Measurements from ENCODE around the gene DAP. TPM values are rescaled to one million over a fixed set of nuclear protein-coding genes. Genes with fewer than 3 reads are reported as not detected.

DAP gene
- total RNA-seq, 1 experiment from 2014 or later: 47.7 TPM

DNA sequence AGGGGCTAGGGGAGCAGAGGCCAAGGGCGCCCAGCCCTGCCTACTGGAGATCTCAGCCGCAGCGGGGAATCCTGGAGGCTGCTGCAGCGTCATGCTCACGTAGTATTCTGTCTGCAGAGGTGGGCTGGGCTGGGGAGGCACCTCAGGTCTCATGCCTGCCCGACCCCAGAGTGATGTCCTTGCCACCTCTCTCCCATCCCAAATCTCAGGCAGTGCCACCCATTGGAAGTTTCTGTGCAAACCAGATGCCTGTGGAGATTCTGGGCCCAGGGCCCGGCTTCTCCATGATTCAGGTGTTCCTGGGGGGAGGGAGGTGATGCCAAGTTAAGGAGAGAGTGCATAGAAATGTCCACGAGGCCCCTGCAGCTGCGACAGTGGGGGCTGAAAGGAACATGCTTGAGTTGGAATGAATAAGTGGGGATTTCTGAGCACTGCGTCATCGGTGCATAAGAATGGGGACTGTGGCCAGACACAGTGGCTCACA is 125.1 kb downstream of the DAP start:
- Mint-ChIP-seq H3K36me3 (peaks cover 3% of the 10 kb centered on the region; the same call in 1 of the 2 replicates), H3K4me3 (no peak overlapping the region), H3K27ac (no peak overlapping the region), H3K27me3 (ENCODE audit: low read depth) (peaks cover 3% of the 10 kb centered on the region; the same call in 1 of the 2 replicates), H3K9me3 (no peaks in the 10 kb centered on the region; the same call in 1 of the 2 replicates), H3K4me1 (peaks cover 57% of the 10 kb centered on the region)
- POLR2A ChIA-PET: interaction anchor here (2.3 kb wide), 1 partner anchor 8 kb away, joined by 14 read pairs; no protein-coding TSS in a partner anchor
- TF ChIP-seq TCF7 (CRISPR knock-in tag; IDR thresholded peaks at IDR 0.05; ENCODE audit: low read depth) (no peak), ZNF232 (CRISPR knock-in tag; IDR thresholded peaks at IDR 0.05) (no peak), ZNF121 (CRISPR knock-in tag; IDR thresholded peaks at IDR 0.05) (no peak), PRRX2 (CRISPR knock-in tag; IDR thresholded peaks at IDR 0.05) (no peak), MYBL2 (CRISPR knock-in tag; IDR thresholded peaks at IDR 0.05) (no peak), FOXK1 (CRISPR knock-in tag; IDR thresholded peaks at IDR 0.05) (no peak), NR2C2 (CRISPR knock-in tag; IDR thresholded peaks at IDR 0.05) (no peak), EMX1 (CRISPR knock-in tag; IDR thresholded peaks at IDR 0.05) (no peak)
- TF ChIP-seq, protein P1, sequence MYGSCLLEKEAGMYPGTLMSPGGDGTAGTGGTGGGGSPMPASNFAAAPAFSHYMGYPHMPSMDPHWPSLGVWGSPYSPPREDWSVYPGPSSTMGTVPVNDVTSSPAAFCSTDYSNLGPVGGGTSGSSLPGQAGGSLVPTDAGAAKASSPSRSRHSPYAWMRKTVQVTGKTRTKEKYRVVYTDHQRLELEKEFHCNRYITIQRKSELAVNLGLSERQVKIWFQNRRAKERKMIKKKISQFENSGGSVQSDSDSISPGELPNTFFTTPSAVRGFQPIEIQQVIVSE (CRISPR knock-in tag; IDR thresholded peaks at IDR 0.05; ENCODE audit: borderline replicate concordance): no peak
- TF ChIP-seq, protein P2, sequence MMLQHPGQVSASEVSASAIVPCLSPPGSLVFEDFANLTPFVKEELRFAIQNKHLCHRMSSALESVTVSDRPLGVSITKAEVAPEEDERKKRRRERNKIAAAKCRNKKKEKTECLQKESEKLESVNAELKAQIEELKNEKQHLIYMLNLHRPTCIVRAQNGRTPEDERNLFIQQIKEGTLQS (CRISPR knock-in tag; conservative IDR thresholded peaks at IDR 0.05): no peak
- TF ChIP-seq, protein P3, sequence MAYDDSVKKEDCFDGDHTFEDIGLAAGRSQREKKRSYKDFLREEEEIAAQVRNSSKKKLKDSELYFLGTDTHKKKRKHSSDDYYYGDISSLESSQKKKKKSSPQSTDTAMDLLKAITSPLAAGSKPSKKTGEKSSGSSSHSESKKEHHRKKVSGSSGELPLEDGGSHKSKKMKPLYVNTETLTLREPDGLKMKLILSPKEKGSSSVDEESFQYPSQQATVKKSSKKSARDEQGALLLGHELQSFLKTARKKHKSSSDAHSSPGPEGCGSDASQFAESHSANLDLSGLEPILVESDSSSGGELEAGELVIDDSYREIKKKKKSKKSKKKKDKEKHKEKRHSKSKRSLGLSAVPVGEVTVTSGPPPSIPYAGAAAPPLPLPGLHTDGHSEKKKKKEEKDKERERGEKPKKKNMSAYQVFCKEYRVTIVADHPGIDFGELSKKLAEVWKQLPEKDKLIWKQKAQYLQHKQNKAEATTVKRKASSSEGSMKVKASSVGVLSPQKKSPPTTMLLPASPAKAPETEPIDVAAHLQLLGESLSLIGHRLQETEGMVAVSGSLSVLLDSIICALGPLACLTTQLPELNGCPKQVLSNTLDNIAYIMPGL (CRISPR knock-in tag; IDR thresholded peaks at IDR 0.05): no peak
- DNase-seq (ENCODE audit: low spot score): no peak
- ATAC-seq: no peak
- CTCF ChIA-PET: interaction anchor here (1.8 to 2.3 kb wide), 4 partner anchors 8 to 183 kb away, joined by 7 to 44 read pairs (median 10); no protein-coding TSS in a partner anchor

DNA sequence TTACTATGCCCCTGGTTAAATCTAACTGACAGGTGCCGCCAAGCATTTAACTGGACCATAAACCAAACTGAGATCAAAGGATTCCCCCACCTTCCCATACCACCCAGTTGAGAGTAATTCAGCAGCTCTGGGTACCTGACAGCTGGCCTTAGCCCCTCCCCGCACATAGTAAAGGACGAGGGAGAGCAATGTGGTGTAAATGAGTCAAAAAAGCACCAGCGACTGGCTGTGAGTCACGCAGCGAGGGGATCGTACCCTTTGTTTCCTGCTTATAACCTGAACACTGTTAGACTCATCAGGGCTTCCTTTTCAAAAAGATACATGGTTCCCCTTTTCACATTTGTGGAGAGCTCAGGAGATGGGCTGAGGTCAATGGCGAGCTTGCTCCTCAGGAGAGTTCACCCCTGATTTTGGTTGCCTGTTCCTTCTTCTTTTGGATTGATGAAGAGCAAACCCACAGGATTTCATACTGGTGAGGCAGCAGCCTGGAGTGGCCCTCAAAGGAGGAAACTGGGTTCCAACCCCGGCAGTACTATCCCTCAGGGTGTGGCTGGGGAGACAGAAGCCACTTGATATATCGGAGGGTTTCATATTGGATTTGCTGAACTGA is 125.7 kb downstream of the DAP start:
- DNase-seq (ENCODE audit: low spot score): no peak
- Mint-ChIP-seq H3K4me1 (peaks cover 57% of the 10 kb centered on the region), H3K4me3 (no peak overlapping the region), H3K27me3 (ENCODE audit: low read depth) (peaks cover 3% of the 10 kb centered on the region; the same call in 1 of the 2 replicates), H3K27ac (no peak overlapping the region), H3K9me3 (no peaks in the 10 kb centered on the region; the same call in 1 of the 2 replicates), H3K36me3 (no peaks in the 10 kb centered on the region; the same call in 1 of the 2 replicates)
- ChIA-PET POLR2A (no interaction called here), CTCF (interaction anchor here (0.9 kb wide), 1 partner anchor 27 kb away, joined by 4 read pairs; no protein-coding TSS in a partner anchor)
- ATAC-seq: peak; percentile 6; the same call in 1 of the 2 replicates
- TF ChIP-seq, protein P4, sequence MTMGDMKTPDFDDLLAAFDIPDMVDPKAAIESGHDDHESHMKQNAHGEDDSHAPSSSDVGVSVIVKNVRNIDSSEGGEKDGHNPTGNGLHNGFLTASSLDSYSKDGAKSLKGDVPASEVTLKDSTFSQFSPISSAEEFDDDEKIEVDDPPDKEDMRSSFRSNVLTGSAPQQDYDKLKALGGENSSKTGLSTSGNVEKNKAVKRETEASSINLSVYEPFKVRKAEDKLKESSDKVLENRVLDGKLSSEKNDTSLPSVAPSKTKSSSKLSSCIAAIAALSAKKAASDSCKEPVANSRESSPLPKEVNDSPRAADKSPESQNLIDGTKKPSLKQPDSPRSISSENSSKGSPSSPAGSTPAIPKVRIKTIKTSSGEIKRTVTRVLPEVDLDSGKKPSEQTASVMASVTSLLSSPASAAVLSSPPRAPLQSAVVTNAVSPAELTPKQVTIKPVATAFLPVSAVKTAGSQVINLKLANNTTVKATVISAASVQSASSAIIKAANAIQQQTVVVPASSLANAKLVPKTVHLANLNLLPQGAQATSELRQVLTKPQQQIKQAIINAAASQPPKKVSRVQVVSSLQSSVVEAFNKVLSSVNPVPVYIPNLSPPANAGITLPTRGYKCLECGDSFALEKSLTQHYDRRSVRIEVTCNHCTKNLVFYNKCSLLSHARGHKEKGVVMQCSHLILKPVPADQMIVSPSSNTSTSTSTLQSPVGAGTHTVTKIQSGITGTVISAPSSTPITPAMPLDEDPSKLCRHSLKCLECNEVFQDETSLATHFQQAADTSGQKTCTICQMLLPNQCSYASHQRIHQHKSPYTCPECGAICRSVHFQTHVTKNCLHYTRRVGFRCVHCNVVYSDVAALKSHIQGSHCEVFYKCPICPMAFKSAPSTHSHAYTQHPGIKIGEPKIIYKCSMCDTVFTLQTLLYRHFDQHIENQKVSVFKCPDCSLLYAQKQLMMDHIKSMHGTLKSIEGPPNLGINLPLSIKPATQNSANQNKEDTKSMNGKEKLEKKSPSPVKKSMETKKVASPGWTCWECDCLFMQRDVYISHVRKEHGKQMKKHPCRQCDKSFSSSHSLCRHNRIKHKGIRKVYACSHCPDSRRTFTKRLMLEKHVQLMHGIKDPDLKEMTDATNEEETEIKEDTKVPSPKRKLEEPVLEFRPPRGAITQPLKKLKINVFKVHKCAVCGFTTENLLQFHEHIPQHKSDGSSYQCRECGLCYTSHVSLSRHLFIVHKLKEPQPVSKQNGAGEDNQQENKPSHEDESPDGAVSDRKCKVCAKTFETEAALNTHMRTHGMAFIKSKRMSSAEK (CRISPR knock-in tag; IDR thresholded peaks at IDR 0.05; ENCODE audit: borderline replicate concordance): no peak
- TF ChIP-seq GTF2I (CRISPR knock-in tag; conservative IDR thresholded peaks at IDR 0.05) (no peak), PRRX2 (CRISPR knock-in tag; IDR thresholded peaks at IDR 0.05) (no peak), JAZF1 (CRISPR knock-in tag; IDR thresholded peaks at IDR 0.05) (no peak), TEAD4 (CRISPR knock-in tag; IDR thresholded peaks at IDR 0.05) (no peak)
- TF ChIP-seq, protein P5, sequence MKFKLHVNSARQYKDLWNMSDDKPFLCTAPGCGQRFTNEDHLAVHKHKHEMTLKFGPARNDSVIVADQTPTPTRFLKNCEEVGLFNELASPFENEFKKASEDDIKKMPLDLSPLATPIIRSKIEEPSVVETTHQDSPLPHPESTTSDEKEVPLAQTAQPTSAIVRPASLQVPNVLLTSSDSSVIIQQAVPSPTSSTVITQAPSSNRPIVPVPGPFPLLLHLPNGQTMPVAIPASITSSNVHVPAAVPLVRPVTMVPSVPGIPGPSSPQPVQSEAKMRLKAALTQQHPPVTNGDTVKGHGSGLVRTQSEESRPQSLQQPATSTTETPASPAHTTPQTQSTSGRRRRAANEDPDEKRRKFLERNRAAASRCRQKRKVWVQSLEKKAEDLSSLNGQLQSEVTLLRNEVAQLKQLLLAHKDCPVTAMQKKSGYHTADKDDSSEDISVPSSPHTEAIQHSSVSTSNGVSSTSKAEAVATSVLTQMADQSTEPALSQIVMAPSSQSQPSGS (CRISPR knock-in tag; IDR thresholded peaks at IDR 0.05; ENCODE audit: borderline replicate concordance, low read depth): no peak
- TF ChIP-seq, protein P6, sequence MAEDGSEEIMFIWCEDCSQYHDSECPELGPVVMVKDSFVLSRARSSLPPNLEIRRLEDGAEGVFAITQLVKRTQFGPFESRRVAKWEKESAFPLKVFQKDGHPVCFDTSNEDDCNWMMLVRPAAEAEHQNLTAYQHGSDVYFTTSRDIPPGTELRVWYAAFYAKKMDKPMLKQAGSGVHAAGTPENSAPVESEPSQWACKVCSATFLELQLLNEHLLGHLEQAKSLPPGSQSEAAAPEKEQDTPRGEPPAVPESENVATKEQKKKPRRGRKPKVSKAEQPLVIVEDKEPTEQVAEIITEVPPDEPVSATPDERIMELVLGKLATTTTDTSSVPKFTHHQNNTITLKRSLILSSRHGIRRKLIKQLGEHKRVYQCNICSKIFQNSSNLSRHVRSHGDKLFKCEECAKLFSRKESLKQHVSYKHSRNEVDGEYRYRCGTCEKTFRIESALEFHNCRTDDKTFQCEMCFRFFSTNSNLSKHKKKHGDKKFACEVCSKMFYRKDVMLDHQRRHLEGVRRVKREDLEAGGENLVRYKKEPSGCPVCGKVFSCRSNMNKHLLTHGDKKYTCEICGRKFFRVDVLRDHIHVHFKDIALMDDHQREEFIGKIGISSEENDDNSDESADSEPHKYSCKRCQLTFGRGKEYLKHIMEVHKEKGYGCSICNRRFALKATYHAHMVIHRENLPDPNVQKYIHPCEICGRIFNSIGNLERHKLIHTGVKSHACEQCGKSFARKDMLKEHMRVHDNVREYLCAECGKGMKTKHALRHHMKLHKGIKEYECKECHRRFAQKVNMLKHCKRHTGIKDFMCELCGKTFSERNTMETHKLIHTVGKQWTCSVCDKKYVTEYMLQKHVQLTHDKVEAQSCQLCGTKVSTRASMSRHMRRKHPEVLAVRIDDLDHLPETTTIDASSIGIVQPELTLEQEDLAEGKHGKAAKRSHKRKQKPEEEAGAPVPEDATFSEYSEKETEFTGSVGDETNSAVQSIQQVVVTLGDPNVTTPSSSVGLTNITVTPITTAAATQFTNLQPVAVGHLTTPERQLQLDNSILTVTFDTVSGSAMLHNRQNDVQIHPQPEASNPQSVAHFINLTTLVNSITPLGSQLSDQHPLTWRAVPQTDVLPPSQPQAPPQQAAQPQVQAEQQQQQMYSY (CRISPR knock-in tag; IDR thresholded peaks at IDR 0.05): no peak
- TF ChIP-seq, protein P7, sequence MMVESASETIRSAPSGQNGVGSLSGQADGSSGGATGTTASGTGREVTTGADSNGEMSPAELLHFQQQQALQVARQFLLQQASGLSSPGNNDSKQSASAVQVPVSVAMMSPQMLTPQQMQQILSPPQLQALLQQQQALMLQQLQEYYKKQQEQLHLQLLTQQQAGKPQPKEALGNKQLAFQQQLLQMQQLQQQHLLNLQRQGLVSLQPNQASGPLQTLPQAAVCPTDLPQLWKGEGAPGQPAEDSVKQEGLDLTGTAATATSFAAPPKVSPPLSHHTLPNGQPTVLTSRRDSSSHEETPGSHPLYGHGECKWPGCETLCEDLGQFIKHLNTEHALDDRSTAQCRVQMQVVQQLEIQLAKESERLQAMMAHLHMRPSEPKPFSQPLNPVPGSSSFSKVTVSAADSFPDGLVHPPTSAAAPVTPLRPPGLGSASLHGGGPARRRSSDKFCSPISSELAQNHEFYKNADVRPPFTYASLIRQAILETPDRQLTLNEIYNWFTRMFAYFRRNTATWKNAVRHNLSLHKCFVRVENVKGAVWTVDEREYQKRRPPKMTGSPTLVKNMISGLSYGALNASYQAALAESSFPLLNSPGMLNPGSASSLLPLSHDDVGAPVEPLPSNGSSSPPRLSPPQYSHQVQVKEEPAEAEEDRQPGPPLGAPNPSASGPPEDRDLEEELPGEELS (CRISPR knock-in tag; IDR thresholded peaks at IDR 0.05): no peak
